ENCODE measurements around the gene TMEM50A. TPM values are rescaled to one million over a fixed set of nuclear protein-coding genes. Genes with fewer than 3 reads are reported as not detected.
"Not testable (repeated sequence)": the region's sequence is repeated elsewhere in the genome, so short reads cannot be mapped to it uniquely, and the experiment has no call there.

The TMEM50A gene
- total RNA-seq (2014; rRNA removed; shearing (Covaris generic)): 58.2 and 75.3 TPM in 2 replicates

GRCh38 chr1:25338188-25338981, at the start of gene TMEM50A:
TMEM50A (plus strand) TSS chr1:25338334; CDS start chr1:25340487, 2,153 bp downstream.
- peak; percentile 78 for DNase-seq (ENCODE audit: low spot score)

- not testable (repeated sequence) for DNase-seq (ENCODE audit: low spot score)
These were observed 49.5 kb upstream of the TMEM50A start for GRCh38 chr1:25288573-25289101.

- DNase-seq (ENCODE audit: low spot score): not testable (repeated sequence)
These were observed 48.1 kb upstream of the TMEM50A start for GRCh38 chr1:25290043-25290442.

- DNase-seq (ENCODE audit: low spot score): not testable (repeated sequence)
These were observed 44.7 kb upstream of the TMEM50A start for GRCh38 chr1:25293426-25293825.

GRCh38 chr1:25294889-25295826, 43.0 kb upstream of the TMEM50A start:
- DNase-seq (ENCODE audit: low spot score): not testable (repeated sequence)

- not testable (repeated sequence) for DNase-seq (ENCODE audit: low spot score)
These were observed 41.6 kb upstream of the TMEM50A start for GRCh38 chr1:25296501-25296900.

- not testable (repeated sequence) for DNase-seq (ENCODE audit: low spot score)
These were observed 37.4 kb upstream of the TMEM50A start for GRCh38 chr1:25300729-25301128.

- not testable (repeated sequence) for DNase-seq (ENCODE audit: low spot score)
These were observed 35.8 kb upstream of the TMEM50A start for GRCh38 chr1:25302330-25302729.

- not testable (repeated sequence) for DNase-seq (ENCODE audit: low spot score)
These were observed 33.2 kb upstream of the TMEM50A start for GRCh38 chr1:25304936-25305335.

- not testable (repeated sequence) for DNase-seq (ENCODE audit: low spot score)
These were observed 30.0 kb upstream of the TMEM50A start for GRCh38 chr1:25308168-25308567.

GRCh38 chr1:25309085-25309484, 29.0 kb upstream of the TMEM50A start:
- not testable (repeated sequence) for DNase-seq (ENCODE audit: low spot score)

- DNase-seq (ENCODE audit: low spot score): not testable (repeated sequence)
These were observed 28.6 kb upstream of the TMEM50A start for GRCh38 chr1:25309486-25309885.

- not testable (repeated sequence) for DNase-seq (ENCODE audit: low spot score)
These were observed 25.2 kb upstream of the TMEM50A start for GRCh38 chr1:25312806-25313470.

- not testable (repeated sequence) for DNase-seq (ENCODE audit: low spot score)
These were observed 17.7 kb upstream of the TMEM50A start for GRCh38 chr1:25320314-25320938.

GRCh38 chr1:25322127-25322526, 16.0 kb upstream of the TMEM50A start:
- not testable (repeated sequence) for DNase-seq (ENCODE audit: low spot score)

GRCh38 chr1:25324407-25324806, 13.7 kb upstream of the TMEM50A start:
- not testable (repeated sequence) for DNase-seq (ENCODE audit: low spot score)

- not testable (repeated sequence) for DNase-seq (ENCODE audit: low spot score)
These were observed 10.0 kb upstream of the TMEM50A start for GRCh38 chr1:25327864-25328790.

GRCh38 chr1:25328791-25329185, 9.3 kb upstream of the TMEM50A start:
- not testable (repeated sequence) for DNase-seq (ENCODE audit: low spot score)

GRCh38 chr1:25329336-25329735, 8.8 kb upstream of the TMEM50A start:
- DNase-seq (ENCODE audit: low spot score): not testable (repeated sequence)

- not testable (repeated sequence) for DNase-seq (ENCODE audit: low spot score)
These were observed 8.2 kb upstream of the TMEM50A start for GRCh38 chr1:25329950-25330349.
